SJSA1 (cell line): ENCODE data around the gene RNF11. TPM values are rescaled to one million over a fixed set of nuclear protein-coding genes. Genes with fewer than 3 reads are reported as not detected.

Source experiments
- DNase-seq, 2 experiments: peaks; one replicate each; pipeline ENCODE4 v3.0.0-alpha.2; 2015 to 2020; ENCODE audit warnings: low spot score in 2 of 2, low read depth in 1 of 2
- H3K27ac ChIP-seq: fragments of 250-450 bp; sonication (Bioruptor Pico); 2 replicates; pipeline ENCODE4 v1.5.1; 2020; ENCODE audit warnings: mild to moderate bottlenecking, moderate library complexity
- H3K27me3 ChIP-seq: fragments of 250-450 bp; sonication (Bioruptor Pico); replicated peaks from 2 replicates; pipeline ENCODE4 v1.5.1; 2020; ENCODE audit warnings: mild to moderate bottlenecking, moderate library complexity
- H3K36me3 ChIP-seq: fragments of 250-450 bp; sonication (Bioruptor Pico); 2 replicates; pipeline ENCODE4 v1.5.1; 2020; ENCODE audit warnings: mild to moderate bottlenecking
- H3K4me1 ChIP-seq: fragments of 250-450 bp; sonication (Bioruptor Pico); replicated peaks from 2 replicates; pipeline ENCODE4 v1.6.1; 2021; ENCODE audit warnings: mild to moderate bottlenecking
- H3K4me3 ChIP-seq: fragments of 250-450 bp; sonication (Bioruptor Pico); 2 replicates; pipeline ENCODE4 v1.5.1; 2020; ENCODE audit warnings: mild to moderate bottlenecking
- H3K9me3 ChIP-seq: fragments of 250-450 bp; sonication (Bioruptor Pico); replicated peaks from 2 replicates; pipeline ENCODE4 v1.5.1; 2020; ENCODE audit warnings: mild to moderate bottlenecking
- total RNA-seq: library from RNA; depleted of rRNA; stranded (reverse); fragments of >200 nt; shearing (Covaris generic); gene quantifications from 2 replicates; pipeline ENCODE4 v1.2.3, GENCODE V29; 2014

Gene RNF11
- total RNA-seq, 1 experiment from 2014 or later: 168 TPM

DNA sequence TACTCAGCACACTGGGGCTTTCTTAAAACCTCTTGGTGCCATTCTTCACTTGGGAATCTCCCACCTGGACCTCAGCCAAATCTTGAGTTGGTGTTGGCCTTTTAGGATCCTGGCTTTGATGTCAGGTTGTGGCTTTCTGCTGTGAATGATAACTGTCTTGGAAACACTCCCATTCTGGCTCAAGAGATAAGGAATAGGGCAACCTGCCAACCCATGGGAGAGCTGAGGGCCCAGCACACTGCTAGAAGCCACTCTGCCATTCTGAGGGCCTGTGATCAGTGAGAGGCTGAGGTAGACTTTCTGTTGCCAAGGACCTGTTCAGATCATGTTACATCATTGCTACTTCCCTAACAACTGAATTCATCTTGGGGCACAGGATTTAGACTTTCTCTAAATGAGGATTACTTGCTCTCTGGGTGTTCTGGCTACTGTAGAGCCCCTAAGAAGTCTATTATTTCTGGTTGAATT lies 48.4 kb downstream of the RNF11 start:
- H3K27me3 ChIP-seq: no peaks in the 10 kb centered on the region
- peaks cover 12% of the 10 kb centered on the region for H3K4me1 ChIP-seq
- no peak for DNase-seq
- no peaks in the 10 kb centered on the region for H3K9me3 ChIP-seq
- no peak overlapping the region for H3K4me3 ChIP-seq
- no peak overlapping the region for H3K27ac ChIP-seq
- H3K36me3 ChIP-seq: peaks cover 3% of the 10 kb centered on the region; the same call in 1 of the 2 replicates

DNA sequence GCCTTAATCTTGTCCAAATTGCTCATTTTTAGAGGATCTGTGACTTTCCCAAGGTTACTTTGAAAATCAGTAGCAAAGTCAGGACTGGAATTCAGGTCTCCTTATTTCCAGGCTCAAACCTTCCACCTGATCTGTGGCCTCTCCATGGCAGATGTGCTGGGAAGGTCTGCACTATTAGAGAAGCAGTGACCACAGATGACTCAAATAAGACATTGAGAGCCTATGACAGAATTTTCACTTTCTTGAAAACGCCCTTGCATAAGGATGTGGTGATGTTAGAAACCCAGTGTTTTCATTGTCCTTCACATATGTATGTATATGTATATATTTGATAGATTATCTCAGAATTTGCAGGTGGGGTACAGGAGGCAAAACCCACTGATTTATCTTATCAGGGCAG lies 49.0 kb downstream of the RNF11 start:
- no peak for DNase-seq
- Histone ChIP-seq H3K27ac (no peak overlapping the region), H3K4me3 (no peak overlapping the region), H3K9me3 (no peaks in the 10 kb centered on the region), H3K4me1 (peaks cover 12% of the 10 kb centered on the region), H3K27me3 (no peaks in the 10 kb centered on the region), H3K36me3 (no peaks in the 10 kb centered on the region)

DNA sequence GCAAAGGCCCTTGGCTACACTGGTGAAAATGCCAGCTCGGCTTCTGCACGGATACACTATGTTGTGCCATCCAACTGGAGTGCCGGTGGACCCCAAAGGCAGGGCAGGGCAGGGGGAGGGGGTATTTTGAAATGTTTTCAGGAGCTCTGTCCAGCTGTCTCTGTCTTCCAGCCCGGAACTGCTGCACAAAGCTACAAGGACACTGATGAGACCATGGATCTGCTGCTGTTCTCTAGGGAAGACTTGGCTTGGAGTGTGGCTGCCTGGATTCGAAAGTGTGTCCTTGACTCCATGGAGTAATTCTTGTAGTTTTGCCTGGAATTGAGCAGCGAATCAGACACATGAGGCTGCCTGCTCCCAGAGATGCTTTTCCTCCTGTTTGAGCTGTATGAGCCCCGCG lies 51.9 kb downstream of the RNF11 start:
- Histone ChIP-seq H3K4me1 (peaks cover 12% of the 10 kb centered on the region), H3K27ac (no peak overlapping the region), H3K4me3 (no peak overlapping the region), H3K9me3 (no peaks in the 10 kb centered on the region), H3K36me3 (no peaks in the 10 kb centered on the region), H3K27me3 (no peaks in the 10 kb centered on the region)
- no peak for DNase-seq

DNA sequence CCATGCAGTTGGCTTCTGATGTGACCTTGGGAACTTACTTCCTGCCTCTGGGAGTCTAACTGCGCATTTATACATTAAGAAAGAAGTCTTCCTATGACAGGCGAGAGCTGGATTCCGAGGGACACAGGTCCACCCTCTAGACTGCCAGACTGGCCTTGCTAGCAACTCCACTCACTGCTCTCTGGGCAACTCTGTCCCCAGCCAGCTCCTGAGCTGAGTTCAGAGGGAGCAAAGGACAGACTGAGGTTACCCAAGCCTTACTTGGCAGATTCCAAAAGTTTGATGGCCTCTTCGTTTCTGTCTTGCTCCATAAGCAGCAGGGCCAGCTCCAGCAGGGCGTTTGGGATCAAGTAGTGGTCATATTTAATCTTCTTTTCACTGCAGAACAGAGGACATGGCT lies 52.5 kb downstream of the RNF11 start:
- Histone ChIP-seq H3K4me1 (peaks cover 12% of the 10 kb centered on the region), H3K27ac (no peak overlapping the region), H3K4me3 (no peak overlapping the region), H3K27me3 (no peaks in the 10 kb centered on the region), H3K36me3 (no peaks in the 10 kb centered on the region), H3K9me3 (no peaks in the 10 kb centered on the region)
- no peak for DNase-seq

DNA sequence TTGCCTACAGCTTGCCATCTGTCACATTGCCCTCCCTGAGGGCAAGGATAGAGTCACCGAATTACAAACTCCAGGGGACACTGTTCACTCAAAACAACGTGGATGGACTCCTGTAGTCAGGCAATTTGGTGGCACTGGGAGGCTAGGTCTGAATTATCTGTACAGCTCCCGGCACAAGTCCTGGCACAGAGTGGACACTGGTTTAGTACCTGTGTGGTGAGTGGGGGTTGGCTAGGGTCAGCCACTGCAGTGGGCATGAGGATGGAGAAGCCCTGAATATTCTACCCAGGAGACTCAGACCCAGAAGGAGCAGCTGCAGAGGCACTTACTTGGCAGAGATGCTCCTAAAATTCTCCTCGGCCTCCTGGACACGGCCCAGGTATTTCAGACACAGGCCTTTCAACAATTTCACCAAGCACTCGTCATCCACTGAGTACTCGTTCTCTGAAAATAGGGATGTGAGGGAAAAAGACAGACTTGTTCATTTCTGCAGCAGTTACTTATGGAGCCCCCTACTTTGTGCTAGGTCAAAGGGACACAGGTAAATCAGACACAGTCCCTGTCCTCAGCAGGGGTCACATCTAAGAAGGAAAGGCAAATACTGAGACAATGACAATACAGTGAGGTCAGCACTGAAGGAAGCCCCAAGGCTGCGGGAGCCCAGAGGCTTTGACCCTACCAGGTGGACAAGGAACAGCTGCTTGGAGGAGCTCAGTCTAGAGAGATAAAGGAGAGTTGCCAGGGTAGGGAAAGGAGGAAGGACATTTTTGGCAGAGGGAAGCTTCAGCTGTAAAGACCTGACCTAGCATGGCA lies 53.8 kb downstream of the RNF11 start:
- Histone ChIP-seq H3K9me3 (no peaks in the 10 kb centered on the region), H3K4me3 (no peak overlapping the region), H3K27me3 (no peaks in the 10 kb centered on the region), H3K36me3 (no peaks in the 10 kb centered on the region), H3K4me1 (peaks cover 12% of the 10 kb centered on the region), H3K27ac (no peak overlapping the region)
- no peak for DNase-seq

DNA sequence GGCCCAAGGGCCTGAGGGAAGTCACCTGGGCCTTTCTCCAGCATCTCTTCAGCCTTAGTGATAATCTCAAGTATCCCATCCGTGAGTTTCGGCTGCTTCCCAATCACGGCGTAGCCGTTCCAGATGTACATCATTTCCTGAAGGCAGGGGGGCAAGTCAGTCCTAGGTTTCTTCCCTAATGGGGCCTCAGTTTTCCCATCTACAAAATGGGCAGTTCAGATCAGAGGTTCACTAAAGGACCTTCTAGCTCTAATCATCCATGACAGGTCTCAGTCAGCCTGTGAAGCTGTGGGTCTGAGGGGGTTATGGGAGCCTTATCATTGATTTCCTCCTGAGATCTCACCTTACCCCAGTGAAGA lies 54.4 kb downstream of the RNF11 start:
- Histone ChIP-seq H3K4me1 (peaks cover 12% of the 10 kb centered on the region), H3K27ac (no peak overlapping the region), H3K36me3 (no peaks in the 10 kb centered on the region), H3K27me3 (no peaks in the 10 kb centered on the region), H3K4me3 (no peak overlapping the region), H3K9me3 (no peaks in the 10 kb centered on the region)
- DNase-seq: peak in 1 of 2 experiments; percentile 16

DNA sequence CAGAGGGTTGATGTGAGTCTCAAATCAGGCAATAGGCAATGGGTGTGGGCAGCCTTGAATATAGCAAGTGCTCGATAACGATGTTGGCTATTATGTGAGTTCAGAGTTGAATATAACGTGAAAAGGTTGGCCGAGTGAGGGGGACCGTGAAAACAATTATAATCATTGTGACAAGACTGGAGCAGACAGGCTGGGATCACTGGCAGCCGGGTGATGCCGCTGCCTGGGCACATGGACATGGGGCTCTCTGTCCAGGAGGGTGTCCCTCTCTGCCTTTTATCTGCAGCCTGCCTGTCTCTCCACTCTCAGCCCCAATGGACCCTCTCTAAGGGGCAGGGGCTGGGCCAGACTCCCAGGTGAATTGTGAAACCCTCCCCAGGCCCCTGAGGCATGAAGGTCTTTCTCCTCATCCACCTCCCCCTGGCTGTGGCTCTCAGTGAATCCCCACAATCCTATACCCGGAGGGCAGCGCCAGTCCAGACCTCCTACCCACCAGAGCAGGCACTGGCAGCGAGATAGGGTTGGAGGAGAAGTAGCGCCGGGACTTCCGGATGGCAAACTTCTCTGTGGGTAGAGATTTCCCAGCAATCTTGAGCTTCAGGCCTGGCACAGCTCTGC lies 57.9 kb downstream of the RNF11 start:
- H3K27me3 ChIP-seq: no peaks in the 10 kb centered on the region
- peaks cover 12% of the 10 kb centered on the region for H3K4me1 ChIP-seq
- no peak overlapping the region for H3K4me3 ChIP-seq
- no peaks in the 10 kb centered on the region for H3K36me3 ChIP-seq
- no peak overlapping the region for H3K27ac ChIP-seq
- DNase-seq: peak in 1 of 2 experiments; percentile 30
- no peaks in the 10 kb centered on the region for H3K9me3 ChIP-seq

DNA sequence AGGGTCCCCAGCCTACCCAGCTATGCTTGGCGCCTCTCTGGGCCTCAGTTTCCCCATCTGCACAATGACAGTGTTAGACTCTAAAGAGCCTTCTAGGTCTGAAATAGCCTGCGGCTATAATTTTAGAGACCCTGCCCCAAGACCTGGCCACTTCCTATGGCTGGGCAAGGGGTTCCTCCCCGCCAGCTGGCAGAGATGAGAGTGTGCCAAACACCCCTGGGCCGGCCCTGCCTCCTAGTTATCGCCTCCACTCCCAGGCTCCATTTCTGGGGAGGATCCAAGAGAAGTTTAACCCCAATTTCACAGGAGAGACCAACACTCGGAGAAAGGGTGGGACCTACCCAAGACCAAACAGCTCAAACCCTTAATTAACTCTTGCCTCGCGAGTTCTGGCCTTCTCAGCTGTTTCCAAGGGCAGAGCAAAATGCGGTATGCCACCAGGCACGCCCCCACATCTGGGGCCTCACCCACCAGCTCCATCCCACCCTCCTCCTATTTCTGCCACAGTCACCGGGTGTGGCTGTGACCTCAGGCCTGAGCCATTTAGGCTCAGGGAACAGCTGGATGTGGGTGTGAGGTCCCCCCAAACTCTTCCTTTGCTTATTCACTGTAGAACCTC lies 58.6 kb downstream of the RNF11 start:
- Histone ChIP-seq H3K27ac (no peak overlapping the region), H3K27me3 (no peaks in the 10 kb centered on the region), H3K36me3 (no peaks in the 10 kb centered on the region), H3K4me3 (no peak overlapping the region), H3K4me1 (peaks cover 12% of the 10 kb centered on the region), H3K9me3 (no peaks in the 10 kb centered on the region)
- peak in 1 of 2 experiments; percentile 35 for DNase-seq

DNA sequence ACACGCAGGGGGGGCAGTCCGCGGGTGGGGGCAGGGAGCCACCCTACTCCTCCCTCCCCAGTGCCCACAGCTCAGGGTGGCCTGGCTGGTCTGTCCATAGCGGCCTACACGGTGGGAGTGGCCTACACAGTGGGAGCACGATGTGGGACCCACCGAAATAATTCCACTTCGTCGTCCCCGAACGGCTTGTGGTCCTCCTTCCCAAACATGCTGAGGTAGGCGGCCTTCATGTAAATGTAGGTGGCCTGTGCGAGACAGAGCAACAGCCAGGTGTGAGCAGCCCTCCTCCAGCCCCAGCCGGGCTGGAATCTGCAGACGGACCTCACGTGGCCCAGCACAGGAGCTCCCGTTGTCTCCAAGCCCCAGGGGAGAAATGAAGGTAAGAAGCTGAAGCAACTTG lies 59.9 kb downstream of the RNF11 start:
- H3K4me1 ChIP-seq: peaks cover 14% of the 10 kb centered on the region
- H3K4me3 ChIP-seq: no peak overlapping the region
- no peaks in the 10 kb centered on the region for H3K36me3 ChIP-seq
- no peak for DNase-seq
- H3K27me3 ChIP-seq: no peaks in the 10 kb centered on the region
- no peaks in the 10 kb centered on the region for H3K9me3 ChIP-seq
- H3K27ac ChIP-seq: no peak overlapping the region

DNA sequence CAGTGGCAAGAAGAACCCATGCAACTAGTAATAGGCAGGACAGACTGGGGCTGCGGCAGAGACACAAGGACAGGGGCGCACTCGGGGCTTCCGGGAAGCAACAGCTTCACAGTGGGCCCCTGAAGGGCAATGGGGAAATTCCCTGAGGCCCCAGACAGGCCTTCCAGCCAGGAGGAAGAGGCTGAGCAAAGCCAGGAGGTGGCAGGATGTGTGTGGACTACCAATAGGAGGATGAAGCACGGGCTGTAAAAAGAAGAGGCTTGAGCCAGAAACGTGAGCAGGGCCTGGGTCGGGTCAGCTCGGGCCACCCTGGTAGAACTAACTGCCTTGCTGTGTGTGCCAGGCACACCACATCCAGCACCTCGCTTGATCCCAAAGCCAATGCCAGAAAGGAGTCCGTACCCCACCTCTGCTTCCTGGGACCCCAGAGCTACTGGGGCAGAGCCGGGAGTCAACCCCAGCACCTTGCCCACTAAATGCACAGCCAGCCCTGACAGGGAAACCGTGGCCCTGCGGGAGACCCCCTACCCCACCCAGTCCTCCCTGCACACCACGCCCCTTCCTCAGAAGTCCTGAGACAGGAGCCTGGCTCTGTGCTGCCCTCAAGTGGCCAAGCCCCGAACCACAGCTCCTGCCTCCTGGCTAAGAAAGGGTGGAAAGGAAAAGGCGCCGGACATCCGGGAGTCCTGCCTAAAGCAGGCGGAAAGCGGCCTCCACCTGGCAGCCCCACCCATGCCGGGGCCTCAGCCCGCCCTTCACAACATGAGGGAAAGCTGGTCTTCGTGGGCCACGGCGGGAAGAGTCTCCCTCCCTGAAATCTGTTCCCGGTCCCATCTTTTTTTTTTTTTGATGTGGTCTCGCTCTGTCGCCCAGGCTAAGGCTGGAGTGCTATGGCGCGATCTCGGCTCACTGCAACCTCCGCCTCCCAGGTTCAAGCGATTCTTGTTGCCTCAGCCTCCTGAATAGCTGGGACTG lies 60.6 kb downstream of the RNF11 start:
- H3K9me3 ChIP-seq: no peaks in the 10 kb centered on the region
- no peak overlapping the region; the same call in 1 of the 2 replicates for H3K4me3 ChIP-seq
- H3K4me1 ChIP-seq: peaks cover 21% of the 10 kb centered on the region
- H3K27me3 ChIP-seq: no peaks in the 10 kb centered on the region
- H3K27ac ChIP-seq: peak overlapping the region; percentile 12
- no peaks in the 10 kb centered on the region for H3K36me3 ChIP-seq
- peak; percentile 89 to 90 for DNase-seq

DNA sequence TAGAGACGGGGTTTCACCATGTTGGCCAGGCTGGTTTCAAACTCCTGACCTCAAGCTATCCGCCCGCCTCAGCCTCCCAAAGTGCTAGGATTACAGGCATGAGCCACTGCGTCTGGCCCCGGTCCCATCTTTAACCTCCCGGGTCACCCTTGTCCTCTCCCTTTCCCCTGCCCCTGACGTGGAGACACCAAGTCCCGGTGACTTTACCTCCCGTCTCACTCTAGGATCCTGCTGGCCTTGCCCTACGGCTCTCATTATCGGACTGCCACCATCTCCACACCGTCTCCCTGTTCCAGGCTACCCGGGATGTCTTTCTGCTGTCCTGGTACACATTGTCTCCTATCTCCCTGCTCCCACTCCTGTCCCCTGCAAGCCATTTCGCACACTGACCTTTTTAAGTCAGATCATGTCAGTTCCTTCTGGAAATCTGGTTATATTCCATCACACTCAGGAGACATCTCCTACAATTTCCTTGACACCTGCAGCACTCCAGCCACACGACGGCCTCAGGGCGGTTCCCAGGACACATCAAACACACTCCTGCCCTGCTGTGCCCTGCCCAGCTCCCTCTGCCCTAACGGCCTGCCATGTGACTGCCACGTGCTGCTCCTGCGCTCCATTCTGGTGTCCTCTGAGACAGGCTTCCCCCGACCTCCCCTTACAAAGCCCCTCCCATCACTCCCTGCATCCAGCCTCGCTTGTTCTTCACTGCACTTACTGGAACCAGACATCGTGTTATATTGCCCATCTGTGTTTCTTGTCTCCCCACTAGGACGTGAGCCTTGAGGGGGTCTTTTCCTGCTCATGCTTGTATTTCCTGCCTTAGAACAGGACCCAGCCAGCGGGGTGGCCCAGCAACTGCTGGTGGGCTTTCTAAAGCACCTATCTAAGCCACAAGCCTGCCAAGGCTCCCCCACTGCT lies 61.6 kb downstream of the RNF11 start:
- Histone ChIP-seq H3K27ac (peak overlapping the region; percentile 12), H3K9me3 (no peaks in the 10 kb centered on the region), H3K4me3 (no peak overlapping the region), H3K4me1 (peaks cover 22% of the 10 kb centered on the region), H3K27me3 (no peaks in the 10 kb centered on the region), H3K36me3 (no peaks in the 10 kb centered on the region)
- no peak for DNase-seq

DNA sequence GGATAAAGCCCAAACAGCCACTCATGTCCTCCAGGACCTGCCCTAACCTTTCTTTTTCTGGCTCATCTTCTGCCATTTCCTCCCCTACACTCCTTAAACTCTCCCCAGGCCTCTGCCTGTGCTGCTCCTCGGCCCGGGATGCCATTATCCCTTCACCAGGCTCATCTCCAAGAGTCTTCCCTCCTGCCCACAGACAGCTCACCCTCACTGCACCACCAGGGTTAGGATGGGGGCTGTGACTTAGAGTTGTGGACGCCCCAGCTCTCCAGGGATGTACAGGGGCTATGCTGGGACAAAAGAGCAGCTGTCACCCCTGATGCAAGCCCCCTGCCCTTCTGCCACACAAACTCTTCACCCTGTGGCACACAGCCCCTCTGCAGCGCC lies 62.2 kb downstream of the RNF11 start:
- Histone ChIP-seq H3K4me3 (no peak overlapping the region), H3K27me3 (no peaks in the 10 kb centered on the region), H3K4me1 (peaks cover 24% of the 10 kb centered on the region), H3K27ac (no peak overlapping the region), H3K36me3 (no peaks in the 10 kb centered on the region), H3K9me3 (no peaks in the 10 kb centered on the region)
- no peak for DNase-seq
